ENCODE results near the gene ABCG2. TPM values are rescaled to one million over a fixed set of nuclear protein-coding genes. Genes with fewer than 3 reads are reported as not detected.

The ABCG2 gene
- total and polyA plus RNA-seq, 2 of the 8 experiments (the other 6 are each of a cell fraction or from before 2014, with no cell fraction given), result 2.4 to 4.6 TPM

DNA sequence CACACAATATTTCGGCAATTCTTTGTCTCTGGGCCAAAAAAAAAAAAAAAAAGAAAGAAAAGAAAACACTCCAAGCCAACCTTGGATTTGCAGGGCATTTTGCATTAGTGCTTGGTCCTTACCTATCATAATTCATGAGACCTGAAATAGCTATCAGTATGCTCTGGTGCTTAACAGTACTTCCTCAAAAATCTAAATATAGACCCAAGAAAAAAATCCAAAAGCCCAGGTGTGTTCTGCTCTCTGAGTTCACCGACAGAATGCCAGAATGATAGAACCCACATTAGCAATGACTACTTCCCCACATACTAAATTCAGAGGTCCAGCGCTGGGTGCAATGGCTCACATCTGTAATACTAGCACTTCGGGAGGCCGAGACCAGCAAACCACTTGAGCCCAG is 42.9 kb downstream of the ABCG2 start (continued):
- TF ChIP-seq ATF3 (IDR thresholded peaks at IDR 0.05; ENCODE audit: insufficient read depth, low read depth, low read length) (no peak), CBX8 (IDR thresholded peaks at IDR 0.05; ENCODE audit: borderline replicate concordance, low read depth, low read length) (no peak)
